Naive thymus-derived CD4-positive, alpha-beta T cell (primary cell): ENCODE data around the gene TMEM61. TPM values are rescaled to one million over a fixed set of nuclear protein-coding genes. Genes with fewer than 3 reads are reported as not detected.
"Not testable (repeated sequence)": the region's sequence is repeated elsewhere in the genome, so short reads cannot be mapped to it uniquely, and the experiment has no call there.

Source experiments
- ATAC-seq: fragments of 150-1000 bp; cut with Tn5 transposase; 2 replicates; pipeline ENCODE4 v1.10.0; 2021; ENCODE audit warnings: mild to moderate bottlenecking, moderate library complexity
- CTCF ChIA-PET: fragments of 350-600 bp; sonication (Branson Sonifier 250); formaldehyde crosslinking; loops from one replicate; lab custom pipeline; 2021; ENCODE audit warnings: antibody characterized with exemption; lab: Charles Lee
- POLR2A ChIA-PET: fragments of 350-600 bp; sonication (Branson Sonifier 250); formaldehyde crosslinking; loops from one replicate; lab custom pipeline; 2021; ENCODE audit warnings: antibody characterized with exemption, inconsistent platforms; lab: Charles Lee
- DNase-seq, 9 donors: peaks; one replicate each; pipeline versions ENCODE4 v3.0.0 to v3.0.0-alpha.2; 2020 to 2022; ENCODE audit warnings: mixed read lengths in 1 of 9
- H3K27ac ChIP-seq: one replicate; pipeline ENCODE4 v1.7.0; 2013; ENCODE audit warnings: mild to moderate bottlenecking, low read depth, low read length, moderate library complexity
- H3K27me3 ChIP-seq, 2 donors: one replicate each; pipeline ENCODE4 v1.7.0; 2013; ENCODE audit warnings: low read length in 2 of 2, mild to moderate bottlenecking in 2 of 2, moderate library complexity in 2 of 2; ENCODE audit not compliant: control insufficient read depth in 2 of 2, insufficient read depth in 2 of 2
- H3K36me3 ChIP-seq, 3 experiments: 1 replicate in 2 of 3; 2 replicates in 1 of 3; pipeline ENCODE4 v1.7.0; 2013; ENCODE audit warnings: low read length in 3 of 3, mild to moderate bottlenecking in 3 of 3, moderate library complexity in 1 of 3; ENCODE audit not compliant: insufficient read depth in 3 of 3, control insufficient read depth in 2 of 3
- H3K4me1 ChIP-seq, 2 donors: one replicate each; pipeline ENCODE4 v1.7.0; 2013; ENCODE audit warnings: low read length in 2 of 2, mild to moderate bottlenecking in 2 of 2, moderate library complexity in 1 of 2; ENCODE audit not compliant: control insufficient read depth in 2 of 2, insufficient read depth in 2 of 2
- H3K4me3 ChIP-seq: 2 replicates; pipeline ENCODE4 v1.7.0; 2013; ENCODE audit warnings: mild to moderate bottlenecking, low read length
- H3K9me3 ChIP-seq, 3 experiments: 1 replicate in 2 of 3; 2 replicates in 1 of 3; pipeline ENCODE4 v1.7.0; 2013; ENCODE audit warnings: low read length in 3 of 3; ENCODE audit not compliant: control insufficient read depth in 2 of 3
- H3K27ac Mint-ChIP-seq, 9 donors: one replicate each; pipeline ENCODE4 v1.8.0; 2020 to 2022; ENCODE audit warnings: mixed read lengths in 9 of 9, mild to moderate bottlenecking in 8 of 9, moderate library complexity in 5 of 9, inconsistent platforms in 2 of 9
- H3K27me3 Mint-ChIP-seq, 5 donors: one replicate each; pipeline ENCODE4 v1.8.0; 2021 to 2022; ENCODE audit warnings: mixed read lengths in 5 of 5, mild to moderate bottlenecking in 1 of 5
- H3K36me3 Mint-ChIP-seq, 5 donors: one replicate each; pipeline ENCODE4 v1.8.0; 2020 to 2022; ENCODE audit warnings: mixed read lengths in 5 of 5, mild to moderate bottlenecking in 3 of 5, inconsistent platforms in 1 of 5
- H3K4me1 Mint-ChIP-seq, 7 donors: one replicate each; pipeline ENCODE4 v1.8.0; 2020 to 2022; ENCODE audit warnings: mixed read lengths in 7 of 7, mild to moderate bottlenecking in 3 of 7, inconsistent platforms in 1 of 7
- H3K4me3 Mint-ChIP-seq, 10 donors: one replicate each; pipeline ENCODE4 v1.8.0; 2020 to 2022; ENCODE audit warnings: mild to moderate bottlenecking in 10 of 10, mixed read lengths in 10 of 10, moderate library complexity in 6 of 10, inconsistent platforms in 2 of 10
- H3K9me3 Mint-ChIP-seq, 11 donors: one replicate each; pipeline ENCODE4 v1.8.0; 2020 to 2022; ENCODE audit warnings: mixed read lengths in 11 of 11, mild to moderate bottlenecking in 4 of 11, inconsistent platforms in 1 of 11, moderate library complexity in 1 of 11
- intact Hi-C, 2 donors: fragments of 100-400 bp; cut with micrococcal nuclease; formaldehyde crosslinking; loops; one replicate each; pipeline ENCODE4 v1.15.1; 2023
- polyA plus RNA-seq, 2 donors: library from polyadenylated mRNA; unstranded; fragments of 300-500 nt; fragmentation: Illumina TruSeq; gene quantifications; one replicate each; pipeline ENCODE4 v1.2.3, GENCODE V29; 2021
- total RNA-seq, 6 experiments: library from RNA in 5 of 6; stranded (reverse) in 5 of 6; gene quantifications; 1 replicate in 5 of 6; 2 replicates in 1 of 6; pipeline ENCODE4 v1.2.3 and lab custom pipeline; 2021 to 2026

Gene TMEM61
- total and polyA plus RNA-seq, 7 experiments from 2014 or later, result not detected

GRCh38 chr1:54955359-54955758 lies 25.1 kb upstream of the TMEM61 start:
- POLR2A ChIA-PET, result no interaction called here
- Mint-ChIP-seq H3K27ac (no peak overlapping the region), H3K4me1 (peaks cover 0 to 5% (median 2%) of the 10 kb centered on the region in 7 donors), H3K4me3 (no peak overlapping the region), H3K36me3 (peaks cover 0 to 12% (median 0%) of the 10 kb centered on the region in 5 donors), H3K27me3 (peaks cover 8 to 34% (median 12%) of the 10 kb centered on the region in 5 donors), H3K9me3 (peaks cover 3 to 26% (median 18%) of the 10 kb centered on the region in 11 donors)
- Histone ChIP-seq H3K9me3 (no peaks in the 10 kb centered on the region), H3K4me1 (peaks cover 0 to 2% of the 10 kb centered on the region in 2 donors), H3K36me3 (no peaks in the 10 kb centered on the region), H3K4me3 (no peak overlapping the region), H3K27me3 (no peaks in the 10 kb centered on the region), H3K27ac (no peak overlapping the region)
- intact Hi-C loops, result no loop called here
- no peak for DNase-seq
- CTCF ChIA-PET, result no interaction called here
- no peak for ATAC-seq

- Mint-ChIP-seq H3K27me3 (peaks cover 8 to 31% (median 12%) of the 10 kb centered on the region in 5 donors), H3K4me3 (no peak overlapping the region)
Observed at GRCh38 chr1:54956726-54957125, 23.7 kb upstream of the TMEM61 start.

GRCh38 chr1:54959241-54959640 lies 21.2 kb upstream of the TMEM61 start:
- CTCF ChIA-PET, result no interaction called here
- H3K27me3 ChIP-seq, result no peaks in the 10 kb centered on the region
- peaks cover 3 to 26% (median 18%) of the 10 kb centered on the region in 11 donors for H3K9me3 Mint-ChIP-seq
- no peak overlapping the region for H3K27ac Mint-ChIP-seq
- peaks cover 0 to 12% (median 0%) of the 10 kb centered on the region in 5 donors for H3K36me3 Mint-ChIP-seq
- H3K27me3 Mint-ChIP-seq, result peaks cover 12 to 26% (median 12%) of the 10 kb centered on the region in 5 donors
- no peak overlapping the region for H3K4me3 ChIP-seq
- no peak overlapping the region for H3K27ac ChIP-seq
- H3K4me3 Mint-ChIP-seq, result no peak overlapping the region
- no peaks in the 10 kb centered on the region for H3K9me3 ChIP-seq
- intact Hi-C loops, result no loop called here
- ATAC-seq (no peak), DNase-seq (no peak)
- H3K4me1 ChIP-seq, result no peaks in the 10 kb centered on the region
- no peaks in the 10 kb centered on the region for H3K36me3 ChIP-seq
- POLR2A ChIA-PET, result interaction anchor here (0.8 kb wide), 1 partner anchor 27 kb away, joined by 4 read pairs; no protein-coding TSS in a partner anchor
- no peaks in the 10 kb centered on the region for H3K4me1 Mint-ChIP-seq

More at GRCh38 chr1:54956726-54957125, 23.7 kb upstream of the TMEM61 start:
- Histone ChIP-seq H3K27me3 (no peaks in the 10 kb centered on the region), H3K4me3 (no peak overlapping the region), H3K27ac (no peak overlapping the region), H3K4me1 (no peaks in the 10 kb centered on the region), H3K9me3 (no peaks in the 10 kb centered on the region), H3K36me3 (no peaks in the 10 kb centered on the region)
- DNase-seq, result no peak
- H3K36me3 Mint-ChIP-seq, result peaks cover 0 to 12% (median 0%) of the 10 kb centered on the region in 5 donors
- CTCF ChIA-PET, result interaction anchor here (1.2 kb wide), 1 partner anchor 9 kb away, joined by 5 read pairs; no protein-coding TSS in a partner anchor
- peaks cover 3 to 26% (median 18%) of the 10 kb centered on the region in 11 donors for H3K9me3 Mint-ChIP-seq
- H3K27ac Mint-ChIP-seq, result no peak overlapping the region
- ATAC-seq, result no peak
- POLR2A ChIA-PET, result no interaction called here
- no peaks in the 10 kb centered on the region for H3K4me1 Mint-ChIP-seq
- intact Hi-C loops, result no loop called here

- Mint-ChIP-seq H3K4me1 (peaks cover 3 to 11% (median 6%) of the 10 kb centered on the region in 7 donors), H3K27ac (no peak overlapping the region), H3K4me3 (no peak overlapping the region), H3K9me3 (peaks cover 0 to 19% (median 11%) of the 10 kb centered on the region in 11 donors), H3K36me3 (peaks cover 0 to 10% (median 0%) of the 10 kb centered on the region in 5 donors), H3K27me3 (peaks cover 7 to 26% (median 19%) of the 10 kb centered on the region in 5 donors)
- ChIA-PET CTCF (no interaction called here), POLR2A (no interaction called here)
- no peak overlapping the region for H3K4me3 ChIP-seq
- ATAC-seq (no peak), DNase-seq (no peak)
- intact Hi-C loops, result no loop called here
- H3K27ac ChIP-seq, result no peak overlapping the region
- H3K9me3 ChIP-seq, result no peaks in the 10 kb centered on the region
- no peaks in the 10 kb centered on the region for H3K36me3 ChIP-seq
- no peaks in the 10 kb centered on the region for H3K4me1 ChIP-seq
- H3K27me3 ChIP-seq, result no peaks in the 10 kb centered on the region
Observed at GRCh38 chr1:54962612-54963395, 17.6 kb upstream of the TMEM61 start.

- intact Hi-C loops, H3K36me3 Mint-ChIP-seq, POLR2A ChIA-PET, H3K27me3 ChIP-seq, DNase-seq, H3K4me3 Mint-ChIP-seq, H3K4me3 ChIP-seq, H3K9me3 Mint-ChIP-seq, CTCF ChIA-PET, H3K9me3 ChIP-seq, H3K27ac Mint-ChIP-seq, H3K27ac ChIP-seq, ATAC-seq, H3K36me3 ChIP-seq, H3K4me1 ChIP-seq: not testable (repeated sequence)
- Mint-ChIP-seq H3K4me1 (peaks cover 3 to 11% (median 6%) of the 10 kb centered on the region in 7 donors), H3K27me3 (peaks cover 2 to 16% (median 12%) of the 10 kb centered on the region in 5 donors)
Observed at GRCh38 chr1:54963829-54964228, 16.6 kb upstream of the TMEM61 start.

- ChIA-PET CTCF (interaction anchor here (1.0 kb wide), 1 partner anchor 9 kb away, joined by 5 read pairs; no protein-coding TSS in a partner anchor), POLR2A (no interaction called here)
- no peaks in the 10 kb centered on the region for H3K9me3 ChIP-seq
- Mint-ChIP-seq H3K27me3 (peaks cover 10 to 18% (median 14%) of the 10 kb centered on the region in 5 donors), H3K4me1 (peaks cover 3 to 11% (median 6%) of the 10 kb centered on the region in 7 donors), H3K36me3 (peaks cover 0 to 3% (median 0%) of the 10 kb centered on the region in 5 donors), H3K27ac (no peak overlapping the region), H3K9me3 (peaks cover 0 to 3% (median 0%) of the 10 kb centered on the region in 11 donors), H3K4me3 (peak overlapping the region in 1 of 10 donors; percentile 42)
- H3K36me3 ChIP-seq, result no peaks in the 10 kb centered on the region
- intact Hi-C loops, result no loop called here
- DNase-seq, result no peak
- no peaks in the 10 kb centered on the region for H3K4me1 ChIP-seq
- H3K4me3 ChIP-seq, result no peak overlapping the region
- no peaks in the 10 kb centered on the region for H3K27me3 ChIP-seq
- peak; percentile 91 for ATAC-seq
- no peak overlapping the region for H3K27ac ChIP-seq
Observed at GRCh38 chr1:54965624-54966340, 14.6 kb upstream of the TMEM61 start.
